Measurements from ENCODE around the gene STK32C.

DNA sequence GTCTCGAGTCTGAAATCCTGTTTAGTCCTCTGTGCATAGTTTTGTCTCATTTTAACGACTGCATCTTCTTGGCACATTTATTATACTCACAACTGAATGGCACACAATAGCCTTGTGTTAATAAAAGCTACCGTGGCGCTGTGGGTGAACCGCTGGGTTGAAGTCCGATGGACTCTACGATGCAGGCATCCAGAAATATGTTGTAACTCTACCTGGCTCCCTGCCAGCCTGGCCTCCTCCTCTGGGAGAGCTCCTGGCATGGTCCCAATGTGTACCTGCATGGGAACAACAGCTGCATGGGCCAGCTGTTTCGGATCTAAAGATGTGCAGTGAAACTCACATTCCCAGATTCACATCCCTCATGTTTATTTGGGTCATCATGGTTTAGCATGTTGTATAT is 124.7 kb downstream of the STK32C start:
- no peak for TF ChIP-seq YY1 (IDR thresholded peaks at IDR 0.05; ENCODE audit: insufficient read depth, insufficient read length)
- no peak for TF ChIP-seq ZNF274 (IDR thresholded peaks at IDR 0.05; ENCODE audit: low read depth, low read length)
